Suprapubic skin (tissue), 4 donors: ENCODE measurements around the gene FAM186B. TPM values are rescaled to one million over a fixed set of nuclear protein-coding genes. Genes with fewer than 3 reads are reported as not detected.
A peak's percentile ranks its signal among the peaks of the same experiment; 100 is the strongest.

Experiments
- DNase-seq, 2 donors: peaks; one replicate each; pipeline ENCODE4 v3.0.0-alpha.2; 2019; ENCODE audit warnings: low spot score in 2 of 2
- H3K27ac ChIP-seq: fragments of 200-600 bp; sonication (generic); one replicate; pipeline ENCODE4 v1.5.1; 2019
- H3K27me3 ChIP-seq: fragments of 200-600 bp; sonication (generic); one replicate; pipeline ENCODE4 v1.5.1; 2019
- H3K36me3 ChIP-seq: fragments of 200-600 bp; sonication (generic); one replicate; pipeline ENCODE4 v1.5.1; 2019
- H3K4me1 ChIP-seq: fragments of 200-600 bp; sonication (generic); one replicate; pipeline ENCODE4 v1.5.1; 2019
- H3K4me3 ChIP-seq: fragments of 200-600 bp; sonication (generic); one replicate; pipeline ENCODE4 v1.5.1; 2019; ENCODE audit warnings: mild to moderate bottlenecking
- H3K9me3 ChIP-seq: fragments of 200-600 bp; sonication (generic); one replicate; pipeline ENCODE4 v1.5.1; 2019
- CTCF ChIP-seq, 2 donors: fragments of 200-600 bp in 1 of 2; fragments of 450-650 bp in 1 of 2; sonication (generic) in 1 of 2; IDR thresholded peaks; one replicate each; pipeline ENCODE4 v1.5.1; 2016 to 2019; ENCODE audit warnings: antibody characterized with exemption in 2 of 2, mild to moderate bottlenecking in 1 of 2, moderate library complexity in 1 of 2
- EP300 ChIP-seq: sonication (generic); formaldehyde crosslinking; IDR thresholded peaks from one replicate; pipeline ENCODE4 v1.6.1; 2017; ENCODE audit warnings: antibody characterized with exemption
- POLR2A ChIP-seq, 2 donors: fragments of 450-650 bp; IDR thresholded peaks; one replicate each; pipeline ENCODE4 v1.6.1; 2017; ENCODE audit warnings: antibody characterized with exemption in 2 of 2, mild to moderate bottlenecking in 2 of 2, moderate library complexity in 2 of 2
- POLR2AphosphoS5 ChIP-seq, 3 donors: sonication (generic); formaldehyde crosslinking; IDR thresholded peaks; one replicate each; pipeline ENCODE4 v1.6.1; 2017; ENCODE audit warnings: antibody characterized with exemption in 3 of 3
- WGBS: methylation state at CpG from one replicate; pipeline ENCODE4 v1.1.5; 2018; 5-methylcytosine and 5-hydroxymethylcytosine counted together
- total RNA-seq, 4 donors: library from RNA; depleted of rRNA; stranded (reverse); fragments of >200 nt; gene quantifications; one replicate each; pipeline ENCODE4 v1.1.0, GENCODE V29; 2016

The FAM186B gene
- total RNA-seq, 4 donors from 2014 or later: 0.44 to 1.9 (median 1.1) TPM; not detected in 1

GRCh38 chr12:49645146-49646039 is 40.0 kb upstream of the FAM186B start:
- 96% methylated on average over 5 of the region's 6 CpGs for WGBS
- H3K27me3 ChIP-seq: no peaks in the 10 kb centered on the region
- H3K27ac ChIP-seq: no peak overlapping the region
- H3K9me3 ChIP-seq: no peaks in the 10 kb centered on the region
- no peak for TF ChIP-seq CTCF (IDR thresholded peaks at IDR 0.05)
- no peak for TF ChIP-seq POLR2A (IDR thresholded peaks at IDR 0.05)
- TF ChIP-seq POLR2AphosphoS5 (IDR thresholded peaks at IDR 0.05): no peak
- no peak for TF ChIP-seq EP300
- no peak overlapping the region for H3K4me3 ChIP-seq
- H3K4me1 ChIP-seq: peaks cover 19% of the 10 kb centered on the region
- H3K36me3 ChIP-seq: peaks cover 57% of the 10 kb centered on the region
- DNase-seq: no peak

- 0% methylated on average over 2 of the region's 2 CpGs for WGBS
- TF ChIP-seq POLR2A (IDR thresholded peaks at IDR 0.05): no peak
- TF ChIP-seq CTCF (IDR thresholded peaks at IDR 0.05): peak; percentile 78 to 94
- TF ChIP-seq POLR2AphosphoS5 (IDR thresholded peaks at IDR 0.05): no peak
- no peak for TF ChIP-seq EP300
- Histone ChIP-seq H3K27me3 (no peaks in the 10 kb centered on the region), H3K4me1 (peaks cover 19% of the 10 kb centered on the region), H3K27ac (no peak overlapping the region), H3K4me3 (no peak overlapping the region), H3K36me3 (peaks cover 55% of the 10 kb centered on the region), H3K9me3 (no peaks in the 10 kb centered on the region)
- no peak for DNase-seq
These were observed 39.2 kb upstream of the FAM186B start for GRCh38 chr12:49644620-49644994.

- DNase-seq: no peak
- 70% methylated on average over 6 of the region's 10 CpGs for WGBS
- Histone ChIP-seq H3K27me3 (no peaks in the 10 kb centered on the region), H3K4me3 (no peak overlapping the region), H3K27ac (no peak overlapping the region), H3K9me3 (no peaks in the 10 kb centered on the region), H3K4me1 (peaks cover 19% of the 10 kb centered on the region), H3K36me3 (peaks cover 51% of the 10 kb centered on the region)
- TF ChIP-seq CTCF (IDR thresholded peaks at IDR 0.05) (no peak), POLR2A (IDR thresholded peaks at IDR 0.05) (no peak), POLR2AphosphoS5 (IDR thresholded peaks at IDR 0.05) (no peak), EP300 (no peak)
These were observed 38.7 kb upstream of the FAM186B start for GRCh38 chr12:49643961-49644619.

DNA sequence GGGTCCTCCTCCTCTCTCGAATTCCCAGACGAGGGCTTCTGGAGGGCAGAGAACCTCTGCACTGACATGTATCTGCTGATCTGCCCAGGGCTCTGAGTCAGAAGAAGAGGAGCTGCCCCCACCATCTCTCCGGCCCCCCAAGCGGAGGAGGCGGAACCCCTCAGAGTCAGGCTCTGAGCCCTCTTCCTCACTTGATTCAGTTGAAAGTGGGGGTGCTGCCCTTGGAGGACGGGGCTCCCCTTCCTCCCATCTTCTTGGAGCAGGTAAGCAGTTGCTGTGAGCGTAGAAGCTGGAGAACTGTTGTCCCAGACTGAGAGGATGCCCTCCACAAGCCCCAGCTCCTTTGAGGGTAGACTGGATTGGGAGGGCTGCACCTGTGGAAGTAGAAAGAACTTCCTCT is 37.7 kb upstream of the FAM186B start:
- Histone ChIP-seq H3K9me3 (no peaks in the 10 kb centered on the region), H3K27ac (peak overlapping the region; percentile 30), H3K27me3 (no peaks in the 10 kb centered on the region), H3K4me3 (no peak overlapping the region), H3K36me3 (peaks cover 45% of the 10 kb centered on the region), H3K4me1 (peaks cover 16% of the 10 kb centered on the region)
- WGBS: 97% methylated on average over 4 of the region's 7 CpGs
- no peak for TF ChIP-seq POLR2AphosphoS5 (IDR thresholded peaks at IDR 0.05)
- TF ChIP-seq EP300: no peak
- TF ChIP-seq POLR2A (IDR thresholded peaks at IDR 0.05): no peak
- no peak for TF ChIP-seq CTCF (IDR thresholded peaks at IDR 0.05)
- DNase-seq: no peak

GRCh38 chr12:49642370-49642802 is 36.9 kb upstream of the FAM186B start:
- no peak overlapping the region for H3K4me3 ChIP-seq
- WGBS: 79% methylated on average over 2 of the region's 11 CpGs
- peak overlapping the region; percentile 30 for H3K27ac ChIP-seq
- peaks cover 45% of the 10 kb centered on the region for H3K36me3 ChIP-seq
- TF ChIP-seq EP300: no peak
- H3K9me3 ChIP-seq: no peaks in the 10 kb centered on the region
- no peak for DNase-seq
- H3K27me3 ChIP-seq: no peaks in the 10 kb centered on the region
- H3K4me1 ChIP-seq: peaks cover 10% of the 10 kb centered on the region
